Osteocyte (in vitro differentiated cells): ENCODE results near the gene TIGD6. TPM values are rescaled to one million over a fixed set of nuclear protein-coding genes. Genes with fewer than 3 reads are reported as not detected.
A peak's percentile ranks its signal among the peaks of the same experiment; 100 is the strongest.

Experiments used
- DNase-seq: peaks from one replicate; pipeline ENCODE4 v3.0.0; 2021; ENCODE audit warnings: mixed read lengths; ENCODE audit not compliant: unreplicated experiment; ENCODE audit errors: extremely low spot score
- H3K27ac Mint-ChIP-seq: one replicate; pipeline ENCODE4 v1.8.0; 2021; ENCODE audit warnings: mild to moderate bottlenecking, mixed read lengths; ENCODE audit not compliant: unreplicated experiment
- H3K27me3 Mint-ChIP-seq: one replicate; pipeline ENCODE4 v1.8.0; 2021; ENCODE audit warnings: mixed read lengths; ENCODE audit not compliant: unreplicated experiment
- H3K36me3 Mint-ChIP-seq: one replicate; pipeline ENCODE4 v1.8.0; 2021; ENCODE audit warnings: mixed read lengths; ENCODE audit not compliant: unreplicated experiment
- H3K4me1 Mint-ChIP-seq: one replicate; pipeline ENCODE4 v1.8.0; 2021; ENCODE audit warnings: mixed read lengths; ENCODE audit not compliant: unreplicated experiment
- H3K4me3 Mint-ChIP-seq: one replicate; pipeline ENCODE4 v1.8.0; 2021; ENCODE audit warnings: mild to moderate bottlenecking, moderate library complexity, mixed read lengths; ENCODE audit not compliant: unreplicated experiment
- H3K9me3 Mint-ChIP-seq: one replicate; pipeline ENCODE4 v1.8.0; 2021; ENCODE audit warnings: mixed read lengths; ENCODE audit not compliant: unreplicated experiment
- CTCF ChIP-seq: fragments of 200-600 bp; sonication (generic); IDR thresholded peaks from 2 replicates; pipeline ENCODE4 v1.5.0; 2021; ENCODE audit warnings: antibody characterized with exemption, mild to moderate bottlenecking, moderate library complexity
- total RNA-seq: library from RNA; stranded (reverse); gene quantifications from 2 replicates; pipeline ENCODE4 v1.2.1, GENCODE V29; 2021

Gene TIGD6
- total RNA-seq, 1 donor from 2014 or later: 5.9 TPM

GRCh38 chr5:150009671-150010387 lies 9.4 kb upstream of the TIGD6 start:
- DNase-seq: no peak
- peaks cover 59% of the 10 kb centered on the region for H3K36me3 Mint-ChIP-seq
- no peak overlapping the region for H3K27ac Mint-ChIP-seq
- H3K4me3 Mint-ChIP-seq: no peak overlapping the region
- no peaks in the 10 kb centered on the region for H3K27me3 Mint-ChIP-seq
- peaks cover 2% of the 10 kb centered on the region for H3K4me1 Mint-ChIP-seq
- no peaks in the 10 kb centered on the region for H3K9me3 Mint-ChIP-seq
- TF ChIP-seq CTCF: no peak

GRCh38 chr5:150007050-150007449 lies 6.6 kb upstream of the TIGD6 start:
- Mint-ChIP-seq H3K9me3 (no peaks in the 10 kb centered on the region), H3K4me1 (peaks cover 16% of the 10 kb centered on the region), H3K4me3 (no peak overlapping the region), H3K27ac (no peak overlapping the region), H3K36me3 (peaks cover 40% of the 10 kb centered on the region), H3K27me3 (no peaks in the 10 kb centered on the region)
- DNase-seq: no peak
- TF ChIP-seq CTCF: no peak

GRCh38 chr5:150006318-150006717 lies 5.9 kb upstream of the TIGD6 start:
- H3K4me1 Mint-ChIP-seq: peaks cover 22% of the 10 kb centered on the region
- H3K4me3 Mint-ChIP-seq: no peak overlapping the region
- H3K9me3 Mint-ChIP-seq: no peaks in the 10 kb centered on the region
- peaks cover 38% of the 10 kb centered on the region for H3K36me3 Mint-ChIP-seq
- DNase-seq: no peak
- TF ChIP-seq CTCF: no peak
- H3K27me3 Mint-ChIP-seq: no peaks in the 10 kb centered on the region
- H3K27ac Mint-ChIP-seq: no peak overlapping the region

GRCh38 chr5:150001660-150002486 lies 1.4 kb upstream of the TIGD6 start:
- Mint-ChIP-seq H3K9me3 (no peaks in the 10 kb centered on the region), H3K27me3 (no peaks in the 10 kb centered on the region), H3K27ac (peak overlapping the region; percentile 63), H3K36me3 (peaks cover 21% of the 10 kb centered on the region), H3K4me3 (peak overlapping the region; percentile 89), H3K4me1 (peaks cover 37% of the 10 kb centered on the region)
- DNase-seq: no peak
- TF ChIP-seq CTCF: peak; percentile 67
